ENCODE data around the gene A3GALT2.
"Not testable (repeated sequence)": the region's sequence is repeated elsewhere in the genome, so short reads cannot be mapped to it uniquely, and the experiment has no call there.

Gene A3GALT2

GRCh38 chr1:33311706-33312412, 9.0 kb downstream of the A3GALT2 start:
- DNase-seq, result no peak

GRCh38 chr1:33310702-33311101, 10.2 kb downstream of the A3GALT2 start:
- DNase-seq, result no peak

- not testable (repeated sequence) for DNase-seq
These were observed 11.5 kb downstream of the A3GALT2 start for GRCh38 chr1:33309351-33309750.

- DNase-seq, result no peak
These were observed 13.4 kb downstream of the A3GALT2 start for GRCh38 chr1:33307494-33307864.

GRCh38 chr1:33306653-33307493, 14.0 kb downstream of the A3GALT2 start:
- DNase-seq, result peak; percentile 25

GRCh38 chr1:33305816-33306652, 14.9 kb downstream of the A3GALT2 start:
- no peak for DNase-seq

GRCh38 chr1:33305016-33305415, 15.9 kb downstream of the A3GALT2 start:
- DNase-seq, result no peak

GRCh38 chr1:33302325-33302724, 18.6 kb downstream of the A3GALT2 start:
- no peak for DNase-seq

- DNase-seq, result no peak
These were observed 19.5 kb downstream of the A3GALT2 start for GRCh38 chr1:33301273-33301984.

GRCh38 chr1:33300673-33301072, 20.2 kb downstream of the A3GALT2 start:
- no peak for DNase-seq

- no peak for DNase-seq
These were observed 21.3 kb downstream of the A3GALT2 start for GRCh38 chr1:33299461-33300155.

- peak; percentile 79 for DNase-seq
These were observed 22.1 kb downstream of the A3GALT2 start for GRCh38 chr1:33298623-33299277.

- DNase-seq, result no peak
These were observed 22.8 kb downstream of the A3GALT2 start for GRCh38 chr1:33297911-33298622.

GRCh38 chr1:33296824-33297223, 24.1 kb downstream of the A3GALT2 start:
- no peak for DNase-seq

GRCh38 chr1:33296082-33296458, 24.8 kb downstream of the A3GALT2 start:
- no peak for DNase-seq

GRCh38 chr1:33295450-33296081, 25.3 kb downstream of the A3GALT2 start:
- peak; percentile 91 for DNase-seq

GRCh38 chr1:33295023-33295422, 25.9 kb downstream of the A3GALT2 start:
- DNase-seq, result no peak

GRCh38 chr1:33294071-33295010, 26.6 kb downstream of the A3GALT2 start:
- DNase-seq, result no peak

GRCh38 chr1:33292726-33293340, 28.1 kb downstream of the A3GALT2 start:
- DNase-seq, result no peak
